Astrocyte of the spinal cord (primary cell): ENCODE results near the gene MREG.
A peak's percentile ranks its signal among the peaks of the same experiment; 100 is the strongest.
"Not testable (repeated sequence)": the region's sequence is repeated elsewhere in the genome, so short reads cannot be mapped to it uniquely, and the experiment has no call there.

Source experiments
- DNase-seq: peaks from one replicate; pipeline ENCODE4 v3.0.0; 2011; ENCODE audit warnings: low read depth, low spot score
- H3K4me3 ChIP-seq: 2 replicates; pipeline ENCODE4 v1.5.1; 2011; ENCODE audit warnings: low read depth, mild to moderate bottlenecking, low read length, moderate library complexity
- CTCF ChIP-seq: IDR thresholded peaks from 2 replicates; pipeline ENCODE4 v1.5.1; 2012; ENCODE audit warnings: low read depth, mild to moderate bottlenecking, low read length, inconsistent platforms
- in situ Hi-C: cut with HindIII; loops from 2 replicates; pipeline ENCODE4 v1.10.0; 2017; ENCODE audit warnings: low sequenced_read_pairs

Gene MREG

GRCh38 chr2:215966274-215966673 is 47.1 kb downstream of the MREG start:
- in situ Hi-C loops: no loop called here
- TF ChIP-seq CTCF: no peak
- DNase-seq: no peak
- no peak overlapping the region for H3K4me3 ChIP-seq

GRCh38 chr2:215965532-215966165 is 47.7 kb downstream of the MREG start:
- in situ Hi-C loops: no loop called here
- H3K4me3 ChIP-seq: no peak overlapping the region
- no peak for TF ChIP-seq CTCF
- DNase-seq: no peak

- DNase-seq: peak; percentile 72
- TF ChIP-seq CTCF: no peak
- no peak overlapping the region for H3K4me3 ChIP-seq
- in situ Hi-C loops: no loop called here
These were observed 51.4 kb downstream of the MREG start for GRCh38 chr2:215961981-215962380.

GRCh38 chr2:215958257-215958656 is 55.1 kb downstream of the MREG start:
- in situ Hi-C loops: no loop called here
- no peak overlapping the region for H3K4me3 ChIP-seq
- DNase-seq: no peak
- TF ChIP-seq CTCF: no peak

GRCh38 chr2:215957354-215958122 is 55.8 kb downstream of the MREG start:
- in situ Hi-C loops, H3K4me3 ChIP-seq, DNase-seq: not testable (repeated sequence)

- in situ Hi-C loops: no loop called here
- no peak for TF ChIP-seq CTCF
- DNase-seq: no peak
- H3K4me3 ChIP-seq: no peak overlapping the region
These were observed 60.3 kb downstream of the MREG start for GRCh38 chr2:215952860-215953637.

- in situ Hi-C loops: no loop called here
- TF ChIP-seq CTCF: no peak
- H3K4me3 ChIP-seq: no peak overlapping the region
- DNase-seq: no peak
These were observed 61.8 kb downstream of the MREG start for GRCh38 chr2:215951558-215951957.
